Measurements from ENCODE around the gene LRRD1. TPM values are rescaled to one million over a fixed set of nuclear protein-coding genes. Genes with fewer than 3 reads are reported as not detected.

LRRD1 gene
- total and polyA plus RNA-seq, 2 of the 13 experiments (the other 11 are each of a cell fraction or from before 2014, with no cell fraction given), result 0.03 TPM; not detected in 1

GRCh38 chr7:92135052-92135889 lies 43.7 kb downstream of the LRRD1 start (continued):
- TF ChIP-seq, protein P1, sequence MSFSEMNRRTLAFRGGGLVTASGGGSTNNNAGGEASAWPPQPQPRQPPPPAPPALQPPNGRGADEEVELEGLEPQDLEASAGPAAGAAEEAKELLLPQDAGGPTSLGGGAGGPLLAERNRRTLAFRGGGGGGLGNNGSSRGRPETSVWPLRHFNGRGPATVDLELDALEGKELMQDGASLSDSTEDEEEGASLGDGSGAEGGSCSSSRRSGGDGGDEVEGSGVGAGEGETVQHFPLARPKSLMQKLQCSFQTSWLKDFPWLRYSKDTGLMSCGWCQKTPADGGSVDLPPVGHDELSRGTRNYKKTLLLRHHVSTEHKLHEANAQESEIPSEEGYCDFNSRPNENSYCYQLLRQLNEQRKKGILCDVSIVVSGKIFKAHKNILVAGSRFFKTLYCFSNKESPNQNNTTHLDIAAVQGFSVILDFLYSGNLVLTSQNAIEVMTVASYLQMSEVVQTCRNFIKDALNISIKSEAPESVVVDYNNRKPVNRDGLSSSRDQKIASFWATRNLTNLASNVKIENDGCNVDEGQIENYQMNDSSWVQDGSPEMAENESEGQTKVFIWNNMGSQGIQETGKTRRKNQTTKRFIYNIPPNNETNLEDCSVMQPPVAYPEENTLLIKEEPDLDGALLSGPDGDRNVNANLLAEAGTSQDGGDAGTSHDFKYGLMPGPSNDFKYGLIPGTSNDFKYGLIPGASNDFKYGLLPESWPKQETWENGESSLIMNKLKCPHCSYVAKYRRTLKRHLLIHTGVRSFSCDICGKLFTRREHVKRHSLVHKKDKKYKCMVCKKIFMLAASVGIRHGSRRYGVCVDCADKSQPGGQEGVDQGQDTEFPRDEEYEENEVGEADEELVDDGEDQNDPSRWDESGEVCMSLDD (CRISPR knock-in tag; IDR thresholded peaks at IDR 0.05; ENCODE audit: borderline replicate concordance), result no peak
- no peak for TF ChIP-seq ZNF441 (CRISPR knock-in tag; IDR thresholded peaks at IDR 0.05; ENCODE audit: borderline replicate concordance)
- no peak for TF ChIP-seq EP300 (IDR thresholded peaks at IDR 0.05; ENCODE audit: low read depth in 2 of 2, low read length in 2 of 2)
- TF ChIP-seq EP300 (CRISPR knock-in tag; IDR thresholded peaks at IDR 0.05; ENCODE audit: borderline replicate concordance), result no peak
- TF ChIP-seq, protein P2, sequence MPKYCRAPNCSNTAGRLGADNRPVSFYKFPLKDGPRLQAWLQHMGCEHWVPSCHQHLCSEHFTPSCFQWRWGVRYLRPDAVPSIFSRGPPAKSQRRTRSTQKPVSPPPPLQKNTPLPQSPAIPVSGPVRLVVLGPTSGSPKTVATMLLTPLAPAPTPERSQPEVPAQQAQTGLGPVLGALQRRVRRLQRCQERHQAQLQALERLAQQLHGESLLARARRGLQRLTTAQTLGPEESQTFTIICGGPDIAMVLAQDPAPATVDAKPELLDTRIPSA (CRISPR knock-in tag; IDR thresholded peaks at IDR 0.05; ENCODE audit: borderline replicate concordance), result no peak
- TF ChIP-seq CHCHD3 (CRISPR knock-in tag; IDR thresholded peaks at IDR 0.05), result no peak
- TF ChIP-seq ZNF770 (CRISPR knock-in tag; IDR thresholded peaks at IDR 0.05), result no peak
- TF ChIP-seq ARHGAP35 (CRISPR knock-in tag; IDR thresholded peaks at IDR 0.05; ENCODE audit: borderline replicate concordance), result no peak
- TF ChIP-seq ZNF543 (CRISPR knock-in tag; IDR thresholded peaks at IDR 0.05), result 0 out of 2 replicates have a peak, but pooled peaks have one; percentile 14
- TF ChIP-seq ELF1 (CRISPR knock-in tag; IDR thresholded peaks at IDR 0.05), result no peak
- 0 out of 2 replicates have a peak, but pooled peaks have one; percentile 50 for TF ChIP-seq ZSCAN30 (CRISPR knock-in tag; IDR thresholded peaks at IDR 0.05)
- no peak for TF ChIP-seq FOXJ3 (CRISPR knock-in tag; IDR thresholded peaks at IDR 0.05; ENCODE audit: borderline replicate concordance)
- TF ChIP-seq ARNTL (CRISPR knock-in tag; IDR thresholded peaks at IDR 0.05), result no peak
- TF ChIP-seq SNAPC5 (CRISPR knock-in tag; IDR thresholded peaks at IDR 0.05; ENCODE audit: borderline replicate concordance), result no peak
- no peak for TF ChIP-seq ARID2 (CRISPR knock-in tag; IDR thresholded peaks at IDR 0.05; ENCODE audit: borderline replicate concordance)
- TF ChIP-seq HCFC1 (IDR thresholded peaks at IDR 0.05; ENCODE audit: low read depth, low read length), result no peak
- TF ChIP-seq ZNF329 (CRISPR knock-in tag; IDR thresholded peaks at IDR 0.05; ENCODE audit: low read depth), result no peak
- no peak for TF ChIP-seq TOPORS (CRISPR knock-in tag; IDR thresholded peaks at IDR 0.05)
- TF ChIP-seq POLR2AphosphoS5 (IDR thresholded peaks at IDR 0.05; ENCODE audit: low read depth, low read length), result 0 out of 2 replicates have a peak, but pooled peaks have one; percentile 5
- peak; percentile 19; the same call in 1 of the 2 replicates for TF ChIP-seq TBX3 (IDR thresholded peaks at IDR 0.05; ENCODE audit: borderline replicate concordance)
- no peak for TF ChIP-seq GRHL1 (CRISPR knock-in tag; conservative IDR thresholded peaks at IDR 0.05)

Measured in HepG2 (cell line).